Liver (tissue), 3 donors: ENCODE data around the gene RUFY1.
"Not testable (repeated sequence)": the region's sequence is repeated elsewhere in the genome, so short reads cannot be mapped to it uniquely, and the experiment has no call there.

Experiments used
- EGR1 ChIP-seq, 2 donors: IDR thresholded peaks; 2 replicates each; pipeline ENCODE4 v1.6.1; 2016 to 2018; ENCODE audit warnings: antibody characterized with exemption in 2 of 2, low read depth in 2 of 2
- RXRA ChIP-seq, 2 donors: IDR thresholded peaks; 2 replicates each; pipeline ENCODE4 v1.6.1; 2017 to 2018; ENCODE audit warnings: antibody characterized with exemption in 2 of 2, mild to moderate bottlenecking in 1 of 2
- TAF1 ChIP-seq: conservative IDR thresholded peaks from 2 replicates; pipeline ENCODE4 v1.6.1; 2016; ENCODE audit warnings: antibody characterized with exemption, mild to moderate bottlenecking
- YY1 ChIP-seq: IDR thresholded peaks from 2 replicates; pipeline ENCODE4 v1.6.1; 2016; ENCODE audit warnings: antibody characterized with exemption, mild to moderate bottlenecking
- TF ChIP-seq, protein P1 (sequence below): fragments of 150-350 bp; IDR thresholded peaks from 2 replicates; pipeline ENCODE4 v1.5.1; 2017; ENCODE audit warnings: improper control_type of control experiment, low read depth, low read length; ENCODE audit not compliant: missing input control
- TF ChIP-seq, protein P2 (sequence below): IDR thresholded peaks from 2 replicates; pipeline ENCODE4 v1.6.1; 2016; ENCODE audit warnings: antibody characterized with exemption, mild to moderate bottlenecking
- TF ChIP-seq, protein P3 (sequence below): IDR thresholded peaks from 2 replicates; pipeline ENCODE4 v1.6.1; 2016; ENCODE audit warnings: antibody characterized with exemption
- TF ChIP-seq, protein P4 (sequence below): IDR thresholded peaks from 2 replicates; pipeline ENCODE4 v1.6.1; 2016; ENCODE audit warnings: antibody characterized with exemption
- donor health status: healthy.
- donor health status: healthy.

DNA sequence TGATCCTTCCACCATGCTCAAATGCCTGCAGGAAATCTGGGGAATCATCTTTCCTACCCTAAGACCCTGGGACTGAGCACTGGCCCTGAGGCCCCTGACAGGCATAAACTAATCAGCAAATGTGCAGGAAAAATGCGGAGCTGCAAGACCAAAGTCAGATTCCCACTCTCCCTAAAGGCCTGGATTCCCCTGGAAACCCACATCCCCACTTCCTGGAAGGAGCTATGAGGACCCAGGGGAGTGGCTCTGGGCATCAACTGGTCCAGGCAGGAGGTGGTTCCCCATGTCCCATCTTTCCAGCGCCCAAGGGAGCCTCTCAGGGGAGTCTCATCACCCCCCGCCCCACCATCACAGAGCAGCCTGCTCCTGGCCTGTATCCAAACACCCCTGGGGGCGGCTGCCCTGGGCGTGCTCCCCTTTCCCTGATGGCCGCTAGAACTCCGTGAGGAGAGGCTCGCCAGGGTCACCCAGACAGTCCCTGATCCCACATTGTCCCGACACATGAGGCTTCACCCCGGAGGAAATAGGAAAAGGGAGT, 98.9 kb downstream of the RUFY1 start:
- TF ChIP-seq, protein P1, sequence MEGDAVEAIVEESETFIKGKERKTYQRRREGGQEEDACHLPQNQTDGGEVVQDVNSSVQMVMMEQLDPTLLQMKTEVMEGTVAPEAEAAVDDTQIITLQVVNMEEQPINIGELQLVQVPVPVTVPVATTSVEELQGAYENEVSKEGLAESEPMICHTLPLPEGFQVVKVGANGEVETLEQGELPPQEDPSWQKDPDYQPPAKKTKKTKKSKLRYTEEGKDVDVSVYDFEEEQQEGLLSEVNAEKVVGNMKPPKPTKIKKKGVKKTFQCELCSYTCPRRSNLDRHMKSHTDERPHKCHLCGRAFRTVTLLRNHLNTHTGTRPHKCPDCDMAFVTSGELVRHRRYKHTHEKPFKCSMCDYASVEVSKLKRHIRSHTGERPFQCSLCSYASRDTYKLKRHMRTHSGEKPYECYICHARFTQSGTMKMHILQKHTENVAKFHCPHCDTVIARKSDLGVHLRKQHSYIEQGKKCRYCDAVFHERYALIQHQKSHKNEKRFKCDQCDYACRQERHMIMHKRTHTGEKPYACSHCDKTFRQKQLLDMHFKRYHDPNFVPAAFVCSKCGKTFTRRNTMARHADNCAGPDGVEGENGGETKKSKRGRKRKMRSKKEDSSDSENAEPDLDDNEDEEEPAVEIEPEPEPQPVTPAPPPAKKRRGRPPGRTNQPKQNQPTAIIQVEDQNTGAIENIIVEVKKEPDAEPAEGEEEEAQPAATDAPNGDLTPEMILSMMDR = not testable (repeated sequence)
- TF ChIP-seq, protein P2, sequence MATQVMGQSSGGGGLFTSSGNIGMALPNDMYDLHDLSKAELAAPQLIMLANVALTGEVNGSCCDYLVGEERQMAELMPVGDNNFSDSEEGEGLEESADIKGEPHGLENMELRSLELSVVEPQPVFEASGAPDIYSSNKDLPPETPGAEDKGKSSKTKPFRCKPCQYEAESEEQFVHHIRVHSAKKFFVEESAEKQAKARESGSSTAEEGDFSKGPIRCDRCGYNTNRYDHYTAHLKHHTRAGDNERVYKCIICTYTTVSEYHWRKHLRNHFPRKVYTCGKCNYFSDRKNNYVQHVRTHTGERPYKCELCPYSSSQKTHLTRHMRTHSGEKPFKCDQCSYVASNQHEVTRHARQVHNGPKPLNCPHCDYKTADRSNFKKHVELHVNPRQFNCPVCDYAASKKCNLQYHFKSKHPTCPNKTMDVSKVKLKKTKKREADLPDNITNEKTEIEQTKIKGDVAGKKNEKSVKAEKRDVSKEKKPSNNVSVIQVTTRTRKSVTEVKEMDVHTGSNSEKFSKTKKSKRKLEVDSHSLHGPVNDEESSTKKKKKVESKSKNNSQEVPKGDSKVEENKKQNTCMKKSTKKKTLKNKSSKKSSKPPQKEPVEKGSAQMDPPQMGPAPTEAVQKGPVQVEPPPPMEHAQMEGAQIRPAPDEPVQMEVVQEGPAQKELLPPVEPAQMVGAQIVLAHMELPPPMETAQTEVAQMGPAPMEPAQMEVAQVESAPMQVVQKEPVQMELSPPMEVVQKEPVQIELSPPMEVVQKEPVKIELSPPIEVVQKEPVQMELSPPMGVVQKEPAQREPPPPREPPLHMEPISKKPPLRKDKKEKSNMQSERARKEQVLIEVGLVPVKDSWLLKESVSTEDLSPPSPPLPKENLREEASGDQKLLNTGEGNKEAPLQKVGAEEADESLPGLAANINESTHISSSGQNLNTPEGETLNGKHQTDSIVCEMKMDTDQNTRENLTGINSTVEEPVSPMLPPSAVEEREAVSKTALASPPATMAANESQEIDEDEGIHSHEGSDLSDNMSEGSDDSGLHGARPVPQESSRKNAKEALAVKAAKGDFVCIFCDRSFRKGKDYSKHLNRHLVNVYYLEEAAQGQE = not testable (repeated sequence)
- not testable (repeated sequence) for TF ChIP-seq YY1; TAF1; RXRA (IDR thresholded peaks at IDR 0.05); EGR1 (IDR thresholded peaks at IDR 0.05; ENCODE audit: low read depth in 2 of 2)
- TF ChIP-seq, protein P3, sequence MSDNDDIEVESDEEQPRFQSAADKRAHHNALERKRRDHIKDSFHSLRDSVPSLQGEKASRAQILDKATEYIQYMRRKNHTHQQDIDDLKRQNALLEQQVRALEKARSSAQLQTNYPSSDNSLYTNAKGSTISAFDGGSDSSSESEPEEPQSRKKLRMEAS = not testable (repeated sequence)
- TF ChIP-seq, protein P4, sequence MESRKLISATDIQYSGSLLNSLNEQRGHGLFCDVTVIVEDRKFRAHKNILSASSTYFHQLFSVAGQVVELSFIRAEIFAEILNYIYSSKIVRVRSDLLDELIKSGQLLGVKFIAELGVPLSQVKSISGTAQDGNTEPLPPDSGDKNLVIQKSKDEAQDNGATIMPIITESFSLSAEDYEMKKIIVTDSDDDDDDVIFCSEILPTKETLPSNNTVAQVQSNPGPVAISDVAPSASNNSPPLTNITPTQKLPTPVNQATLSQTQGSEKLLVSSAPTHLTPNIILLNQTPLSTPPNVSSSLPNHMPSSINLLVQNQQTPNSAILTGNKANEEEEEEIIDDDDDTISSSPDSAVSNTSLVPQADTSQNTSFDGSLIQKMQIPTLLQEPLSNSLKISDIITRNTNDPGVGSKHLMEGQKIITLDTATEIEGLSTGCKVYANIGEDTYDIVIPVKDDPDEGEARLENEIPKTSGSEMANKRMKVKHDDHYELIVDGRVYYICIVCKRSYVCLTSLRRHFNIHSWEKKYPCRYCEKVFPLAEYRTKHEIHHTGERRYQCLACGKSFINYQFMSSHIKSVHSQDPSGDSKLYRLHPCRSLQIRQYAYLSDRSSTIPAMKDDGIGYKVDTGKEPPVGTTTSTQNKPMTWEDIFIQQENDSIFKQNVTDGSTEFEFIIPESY = not testable (repeated sequence)
